ENCODE results near the gene MYL5. TPM values are rescaled to one million over a fixed set of nuclear protein-coding genes. Genes with fewer than 3 reads are reported as not detected.

Gene MYL5
- total and polyA plus RNA-seq, 2 of the 13 experiments (the other 11 are each of a cell fraction or from before 2014, with no cell fraction given): 6.5 to 16.0 TPM

- TF ChIP-seq MLXIP (CRISPR knock-in tag; IDR thresholded peaks at IDR 0.05; ENCODE audit: borderline replicate concordance) (no peak), CEBPB (IDR thresholded peaks at IDR 0.05; ENCODE audit: borderline replicate concordance, low read depth, low read length) (no peak), ARHGAP35 (CRISPR knock-in tag; IDR thresholded peaks at IDR 0.05; ENCODE audit: borderline replicate concordance) (no peak), ZNF761 (CRISPR knock-in tag; conservative IDR thresholded peaks at IDR 0.05) (no peak), TAF15 (IDR thresholded peaks at IDR 0.05; ENCODE audit: low read depth, low read length, poor library complexity, severe bottlenecking) (no peak)
Measured at GRCh38 chr4:659851-660250, 14.5 kb upstream of the MYL5 start (continued).

- WGBS (ENCODE audit: low lambda C conversion rate): 74% methylated on average over 9 of the region's 10 CpGs
- Histone ChIP-seq H3K36me3 (replicated peaks in 1 of 2; ENCODE audit: control insufficient read depth in 1 of 2, insufficient read depth in 2 of 2, low read length in 2 of 2) (no peaks in the 10 kb centered on the region), H3K9ac (ENCODE audit: insufficient read depth, low read depth, low read length) (no peak overlapping the region), H3K4me1 (ENCODE audit: insufficient read depth, low read length) (peaks cover 65% of the 10 kb centered on the region), H4K20me1 (ENCODE audit: insufficient read depth, low read length) (no peaks in the 10 kb centered on the region), H3K9me3 (ENCODE audit: low read length) (no peaks in the 10 kb centered on the region), H3K79me2 (ENCODE audit: insufficient read depth, low read length) (no peaks in the 10 kb centered on the region), H3K4me3 (replicated peaks in 1 of 3; ENCODE audit: insufficient read depth in 1 of 3, low read depth in 2 of 3, low read length in 3 of 3) (no peak overlapping the region), H3K27ac (ENCODE audit: extremely low read length, insufficient read depth, low read length) (no peak overlapping the region), H3K4me2 (ENCODE audit: low read depth, low read length) (no peak overlapping the region), H2AFZ (ENCODE audit: low read length) (no peak overlapping the region), H3K27me3 (ENCODE audit: control insufficient read depth in 1 of 2, insufficient read depth in 2 of 2, low read length in 2 of 2) (peaks cover 0 to 16% of the 10 kb centered on the region in 2 experiments; a peak in 3 of 5 replicates)
- no TSS peak for BruUV-seq (replicated peaks)
- no peak for FAIRE-seq
- no peak for TF ChIP-seq TBX3 (IDR thresholded peaks at IDR 0.05; ENCODE audit: borderline replicate concordance)
- TF ChIP-seq ZNF350 (CRISPR knock-in tag; IDR thresholded peaks at IDR 0.05; ENCODE audit: borderline replicate concordance, low read depth): no peak
- no peak for TF ChIP-seq ZNF512 (CRISPR knock-in tag; IDR thresholded peaks at IDR 0.05)
- no peak for DNase-seq (ENCODE audit: low spot score)
- no peak for ATAC-seq
- CTCF ChIA-PET (ENCODE audit: low intra/inter-chr PET ratio, low total read pairs): no interaction called here
- POLR2A ChIA-PET: no interaction called here
- in situ Hi-C loops (cut with HindIII; ENCODE audit: extremely low pct_ligation_motif_present, low pct_unique_long_range_greater_than_20kb): no loop called here
- intact Hi-C loops (cut with micrococcal nuclease; ENCODE audit: unreplicated experiment): no loop called here
Measured at GRCh38 chr4:660401-660800, 13.9 kb upstream of the MYL5 start.
